HG02798 (cell line): ENCODE results near the gene PDE11A.
"Not testable (repeated sequence)": the region's sequence is repeated elsewhere in the genome, so short reads cannot be mapped to it uniquely, and the experiment has no call there.

ENCODE experiments used
- ATAC-seq: cut with Tn5 transposase; IDR thresholded peaks from one replicate; pipeline ENCODE4 v1.9.1; 2021; ENCODE audit warnings: mild to moderate bottlenecking; ENCODE audit not compliant: unreplicated experiment, poor library complexity

The PDE11A gene

DNA sequence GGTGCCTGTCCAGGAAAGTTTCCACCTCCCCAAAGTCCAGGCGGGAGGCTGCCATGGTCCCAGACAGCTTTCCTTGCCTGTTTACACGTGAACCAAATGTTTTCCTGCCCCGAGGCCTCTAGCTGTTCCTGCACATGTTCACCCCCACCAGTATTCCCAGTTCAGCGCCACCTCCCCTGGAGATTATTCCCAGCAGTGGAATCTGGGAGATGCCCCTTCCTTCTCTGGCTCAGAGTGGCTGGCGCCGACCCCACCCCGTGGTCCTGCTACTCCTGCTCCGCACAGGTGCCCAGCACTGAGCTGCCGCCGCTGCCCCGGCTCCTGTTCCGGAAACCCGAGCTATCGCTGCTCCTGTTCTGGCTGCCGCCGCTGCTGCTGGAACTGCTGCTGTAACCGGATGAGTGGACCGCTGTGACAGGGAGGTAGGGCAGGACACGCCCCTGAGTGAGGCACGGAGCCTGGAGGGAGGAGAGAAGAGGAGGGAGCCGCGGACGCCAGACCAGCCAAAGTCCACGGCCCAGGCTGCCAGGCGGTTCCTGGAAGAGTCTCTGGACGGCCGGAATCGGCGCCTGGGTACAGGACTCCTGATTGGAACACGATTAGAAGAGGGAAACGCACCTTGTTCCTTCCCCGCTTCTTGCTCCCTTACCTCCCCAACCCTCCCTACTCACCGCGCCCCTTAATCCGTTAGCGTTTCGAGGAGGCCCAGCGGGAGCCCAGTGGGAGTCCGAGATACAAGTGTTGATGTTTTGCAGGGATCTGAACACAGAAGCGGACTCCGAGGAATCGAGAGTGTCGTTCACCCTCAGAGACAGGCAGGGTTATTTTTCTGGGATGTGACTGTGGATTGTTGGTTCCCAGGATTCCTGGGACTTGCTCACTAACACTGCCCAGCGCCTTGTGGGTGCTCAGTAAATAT is at the start of gene PDE11A:
PDE11A (minus strand) TSS at position 395 of the 919 bp plus-strand sequence; CDS start at position 55, 340 bp downstream.
- peak; percentile 68 for ATAC-seq

DNA sequence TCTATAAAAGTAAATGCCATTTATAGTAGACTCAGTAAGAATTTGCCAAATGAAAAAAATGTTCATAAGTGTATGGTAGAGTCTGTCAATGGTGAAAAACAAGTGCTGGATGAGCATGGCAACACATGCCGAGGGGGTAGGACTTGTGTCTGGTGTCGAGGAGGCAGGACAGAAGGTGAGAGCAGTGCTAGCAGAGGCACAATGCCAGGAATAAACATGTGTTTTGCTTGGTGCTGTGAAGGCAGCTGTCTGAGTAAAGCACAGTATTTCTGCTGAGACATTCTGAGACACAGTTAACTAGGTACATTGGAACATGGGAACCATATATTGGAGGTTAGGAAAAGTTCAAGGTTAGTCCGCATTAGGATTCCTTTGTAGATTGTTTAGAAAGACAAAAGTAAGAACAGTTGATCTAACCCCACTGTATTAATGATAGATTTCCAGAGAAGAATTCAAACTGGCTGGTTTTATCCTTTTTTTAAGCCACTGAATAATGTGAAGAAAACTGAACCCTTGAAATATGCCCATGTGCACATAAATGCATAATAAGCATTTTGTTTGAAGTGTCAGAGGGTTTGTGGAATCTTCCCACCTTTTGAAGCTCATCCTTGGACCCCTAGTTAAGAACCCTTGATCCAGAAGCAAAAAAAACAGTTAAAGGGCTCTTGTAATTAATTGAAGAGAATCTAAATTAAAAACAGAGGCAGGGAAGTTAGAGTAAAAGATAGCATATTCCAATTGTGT is 46.8 kb upstream of the PDE11A start:
- ATAC-seq, result no peak

DNA sequence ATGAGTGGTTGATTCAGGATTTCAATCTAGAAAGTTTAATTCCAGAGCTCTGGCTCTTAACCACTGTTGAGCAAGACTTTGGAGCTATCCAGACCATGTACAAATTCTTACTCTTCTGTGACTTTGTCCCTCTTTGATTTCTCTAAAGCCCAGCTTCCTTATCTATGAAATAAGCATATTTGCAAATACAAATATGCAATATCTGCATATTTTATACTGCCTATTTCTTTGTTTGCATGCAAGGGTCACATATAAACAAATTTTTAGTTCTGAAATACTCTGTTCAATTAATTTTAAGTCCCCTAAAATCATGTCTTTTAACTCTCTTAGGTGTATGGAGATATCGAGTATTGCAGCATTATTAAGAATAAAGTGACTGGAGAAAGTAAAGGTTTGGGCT is 45.1 kb upstream of the PDE11A start:
- ATAC-seq, result no peak

DNA sequence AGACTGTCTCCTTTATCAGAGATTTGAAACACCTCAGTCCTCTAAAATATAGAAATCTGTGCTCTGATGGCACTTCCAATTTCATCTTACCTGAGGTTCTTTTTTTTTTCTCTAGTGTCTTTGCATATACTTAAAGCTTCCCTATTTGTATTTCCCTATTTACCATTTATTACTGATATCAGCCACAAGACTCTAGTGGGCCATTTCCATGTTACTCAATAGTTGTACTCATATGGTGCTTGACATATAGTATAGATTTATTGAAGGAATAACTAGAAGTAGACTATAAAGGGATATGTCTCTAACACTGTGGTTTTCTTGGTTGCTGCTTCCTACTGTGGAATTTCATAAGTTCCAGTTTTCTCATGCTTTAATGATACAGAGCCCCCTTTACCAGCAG is 42.7 kb upstream of the PDE11A start:
- no peak for ATAC-seq

DNA sequence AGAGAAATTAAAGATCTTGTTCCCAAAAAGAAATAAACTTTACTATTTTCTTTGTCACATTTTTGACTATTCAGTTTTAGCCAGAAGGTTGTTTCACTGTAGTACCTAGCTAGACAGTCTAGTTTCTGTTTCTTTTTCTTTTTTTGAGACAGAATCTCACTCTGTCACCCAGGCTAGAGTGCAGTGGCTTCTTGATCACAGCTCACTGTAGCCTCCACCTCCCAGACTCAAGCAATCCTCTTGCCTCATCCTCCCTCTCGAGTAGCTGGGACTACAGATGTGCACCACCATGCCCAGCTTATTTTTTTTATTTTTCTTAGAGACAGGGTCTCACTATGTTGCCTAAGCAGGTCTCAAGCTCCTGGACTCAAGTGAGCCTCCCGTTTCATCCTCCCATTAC is 41.9 kb upstream of the PDE11A start:
- peak; percentile 54 for ATAC-seq

DNA sequence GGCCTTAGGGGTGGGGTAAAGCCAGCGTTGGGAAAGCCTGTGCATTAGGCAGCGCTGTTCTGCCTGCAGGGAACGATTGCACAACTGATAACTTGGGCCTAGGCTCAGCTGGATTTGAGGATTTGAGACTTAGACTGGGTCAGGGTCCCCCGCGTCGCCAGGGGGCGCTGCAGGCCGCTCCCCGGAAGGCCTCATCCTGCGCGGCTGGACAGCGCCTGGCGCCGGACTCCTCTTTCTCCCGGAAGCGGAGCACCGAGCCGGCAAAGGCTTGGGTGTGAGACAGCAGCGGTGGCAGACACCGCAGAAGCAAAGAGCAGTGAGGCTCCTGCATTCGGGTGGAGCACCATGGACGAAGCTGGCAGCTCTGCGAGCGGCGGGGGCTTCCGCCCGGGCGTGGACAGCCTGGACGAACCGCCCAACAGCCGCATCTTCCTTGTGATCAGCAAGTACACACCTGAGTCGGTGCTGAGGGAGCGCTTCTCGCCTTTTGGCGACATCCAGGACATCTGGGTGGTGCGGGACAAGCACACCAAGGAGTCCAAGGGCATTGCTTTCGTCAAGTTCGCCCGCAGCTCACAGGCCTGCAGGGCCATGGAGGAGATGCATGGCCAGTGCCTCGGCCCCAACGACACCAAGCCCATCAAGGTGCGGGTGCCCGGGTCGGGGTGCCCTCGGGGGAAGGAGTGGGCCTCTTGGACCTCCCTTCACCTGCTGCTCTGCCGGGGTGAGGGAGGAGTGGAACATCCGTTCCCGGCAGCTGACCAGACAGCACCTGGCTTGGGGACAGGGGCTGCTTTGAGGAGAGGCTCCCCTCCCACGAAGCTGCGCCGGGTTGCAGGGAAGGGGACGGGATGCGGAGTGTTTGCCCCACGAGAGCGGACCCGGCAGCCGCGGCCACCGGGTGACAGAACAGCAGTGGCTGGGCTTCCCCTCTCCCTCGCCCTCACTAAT is 39.9 kb upstream of the PDE11A start, which contains the start of gene RBM45:
RBM45 (plus strand) TSS at position 236 of the 951 bp plus-strand sequence; CDS start at position 346, 110 bp downstream.
- ATAC-seq, result peak; percentile 92

DNA sequence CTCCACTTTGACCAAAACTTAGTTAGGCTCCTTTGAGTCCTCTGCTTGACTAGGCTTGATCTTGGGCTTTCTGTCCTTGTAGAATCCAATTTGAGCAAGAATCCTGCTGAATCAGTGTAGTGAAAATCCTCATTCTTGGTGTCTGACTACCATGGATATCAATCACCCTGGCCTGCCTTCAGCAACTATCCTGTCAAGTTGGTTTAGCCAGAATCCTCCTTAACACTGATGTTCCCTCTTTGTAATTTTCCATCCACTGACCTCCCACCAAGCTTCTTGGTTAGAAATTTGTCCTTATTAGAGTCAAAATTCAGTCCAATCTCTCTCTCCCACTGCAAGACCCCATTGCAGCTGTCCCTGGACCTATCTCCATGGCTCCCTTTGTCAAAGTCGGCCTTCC is 39.2 kb upstream of the PDE11A start:
- ATAC-seq, result no peak

DNA sequence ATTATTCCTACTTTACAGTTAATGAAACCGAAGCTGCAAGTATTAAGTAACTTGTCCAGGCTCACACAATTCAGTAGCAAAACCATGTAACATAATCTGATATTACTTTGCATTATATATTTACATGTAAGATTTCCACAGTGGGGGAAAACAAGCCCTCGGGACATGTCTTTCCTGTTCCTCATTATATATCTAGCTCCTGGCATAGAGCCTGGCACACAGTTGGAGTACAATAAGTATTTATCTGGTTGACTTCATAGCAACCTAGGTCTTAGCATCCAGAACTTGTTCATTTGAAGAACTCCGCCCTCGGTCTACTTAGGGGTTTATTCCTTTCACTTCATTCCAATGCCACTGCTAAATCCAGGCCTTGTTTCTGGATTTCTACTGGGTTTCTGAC is 38.1 kb upstream of the PDE11A start:
- no peak for ATAC-seq

DNA sequence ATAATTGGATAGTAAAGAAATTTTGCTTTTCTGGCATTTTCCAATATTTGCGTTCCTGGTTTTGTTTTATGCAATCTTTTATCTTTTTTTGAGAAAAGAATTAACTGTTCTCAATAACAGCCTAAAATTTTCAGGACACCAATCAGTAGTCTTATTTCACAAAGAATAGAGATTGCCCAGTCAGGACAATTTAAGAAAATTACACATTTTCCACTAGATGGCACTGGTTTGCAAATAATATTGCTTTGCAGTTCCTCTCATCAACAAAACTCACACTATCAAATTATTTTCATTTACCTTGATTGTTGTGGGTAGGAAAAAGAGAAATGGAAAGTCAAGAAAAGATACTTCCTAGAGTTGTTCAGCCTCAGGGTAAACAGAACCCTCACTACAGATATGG is 37.2 kb upstream of the PDE11A start:
- ATAC-seq, result no peak

DNA sequence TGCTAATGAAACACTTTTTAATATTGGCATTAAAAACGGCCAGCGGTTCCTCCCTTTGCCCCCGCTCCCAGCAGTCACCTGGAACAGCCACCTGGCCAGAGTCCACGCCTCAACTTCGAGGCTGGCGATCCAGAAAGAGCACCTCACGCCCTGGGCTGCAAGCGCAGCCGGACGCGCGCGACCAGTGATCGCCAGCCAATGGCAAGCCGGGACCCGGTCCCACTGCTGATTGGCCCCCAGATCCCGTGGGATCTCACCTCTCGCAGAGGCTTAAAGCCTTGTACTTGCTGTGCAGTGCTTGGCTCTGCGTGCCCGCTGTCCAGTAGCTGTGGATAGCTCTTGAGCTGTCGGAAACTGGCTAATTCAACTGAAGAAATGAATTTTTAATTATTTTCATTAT is 35.6 kb upstream of the PDE11A start:
- no peak for ATAC-seq

DNA sequence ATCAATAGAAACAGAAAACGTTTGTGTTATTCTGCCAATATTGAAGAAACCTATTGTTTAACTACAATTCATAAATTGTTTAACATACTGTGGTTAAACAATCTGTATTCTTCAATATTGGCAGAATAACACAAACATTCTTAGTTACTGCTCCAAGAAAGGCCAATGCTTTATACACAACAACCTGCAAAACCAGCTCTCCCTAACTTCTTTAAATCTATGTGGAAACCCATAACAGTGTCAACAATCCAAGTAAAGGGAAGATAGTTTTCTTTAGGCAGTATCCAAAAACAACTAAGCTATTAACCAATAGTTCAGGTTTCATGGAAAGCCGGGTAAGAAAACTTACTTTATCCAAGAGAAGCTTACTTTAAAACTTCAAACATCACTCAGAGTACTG is 33.5 kb upstream of the PDE11A start:
- ATAC-seq, result no peak

DNA sequence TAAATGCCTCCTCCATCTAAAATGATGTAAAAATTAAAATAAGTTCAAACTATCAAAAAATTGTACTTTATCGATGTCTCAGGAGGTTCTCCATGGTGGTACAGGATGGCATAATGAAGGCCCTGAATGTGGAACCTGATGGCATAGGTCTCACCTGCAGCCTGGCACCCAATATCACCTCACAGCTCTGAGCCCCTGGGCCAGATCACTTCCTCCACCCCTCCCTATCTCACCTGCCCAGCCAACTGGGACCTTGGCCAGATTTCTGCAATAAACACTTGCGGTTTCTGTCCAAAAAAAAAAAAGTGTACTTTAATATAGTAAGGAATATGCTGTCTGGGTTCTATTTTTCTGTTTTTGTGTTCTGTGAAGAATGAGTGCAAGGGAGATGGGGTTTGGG is 33.0 kb upstream of the PDE11A start:
- ATAC-seq, result no peak

DNA sequence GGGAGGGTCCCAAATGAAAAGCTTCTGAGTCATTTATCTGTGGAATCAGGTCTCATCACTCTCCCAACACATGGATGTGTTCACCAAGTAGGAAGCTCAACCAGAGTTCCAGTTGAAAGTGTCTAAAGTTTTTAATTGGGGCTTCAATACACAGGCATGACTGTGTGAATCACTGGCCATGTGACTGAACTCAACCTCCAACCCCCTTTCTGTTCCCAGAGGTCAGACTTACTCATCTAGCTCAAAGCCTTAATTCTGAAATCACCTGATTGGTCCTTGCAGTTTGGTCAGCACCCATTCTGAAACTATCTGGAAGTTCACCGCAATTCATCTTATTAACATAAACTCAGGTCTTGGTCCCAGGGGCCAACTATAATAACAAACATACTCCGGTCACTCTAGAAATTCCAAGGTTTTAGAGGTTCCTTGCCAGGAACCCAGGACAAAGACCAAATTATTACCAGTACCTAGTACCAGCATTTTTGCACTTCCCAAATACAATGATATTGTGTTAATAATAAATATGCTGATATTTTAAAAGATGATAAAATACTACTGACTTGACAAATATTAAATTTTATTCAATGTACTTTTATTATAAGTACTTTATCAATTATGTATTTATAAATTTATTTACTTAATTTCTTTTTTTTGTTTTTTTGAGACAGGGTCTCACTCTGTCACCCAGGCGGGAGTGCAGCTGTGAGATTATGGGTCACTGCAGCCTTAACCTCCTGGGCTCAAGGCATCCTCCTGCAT is 28.9 kb upstream of the PDE11A start:
- no peak for ATAC-seq

DNA sequence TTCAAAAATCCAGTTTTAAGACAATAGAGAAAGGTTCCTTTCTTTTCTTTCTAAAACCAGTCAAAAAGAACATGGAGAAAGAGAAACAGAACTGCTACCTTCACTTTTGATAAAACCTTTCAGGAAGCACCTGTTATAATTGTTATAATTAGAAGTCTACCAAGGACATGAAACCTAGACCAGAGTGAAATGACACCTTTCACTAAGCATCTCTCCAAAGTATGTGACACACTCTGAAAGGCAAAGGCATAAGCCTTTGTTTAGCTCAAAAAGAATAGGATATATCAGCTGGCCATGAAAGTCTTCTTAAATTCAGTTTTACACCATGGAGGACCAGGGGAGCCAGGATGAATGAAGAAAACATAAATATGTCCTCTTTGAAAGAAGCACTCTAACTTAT is 20.9 kb upstream of the PDE11A start:
- no peak for ATAC-seq

DNA sequence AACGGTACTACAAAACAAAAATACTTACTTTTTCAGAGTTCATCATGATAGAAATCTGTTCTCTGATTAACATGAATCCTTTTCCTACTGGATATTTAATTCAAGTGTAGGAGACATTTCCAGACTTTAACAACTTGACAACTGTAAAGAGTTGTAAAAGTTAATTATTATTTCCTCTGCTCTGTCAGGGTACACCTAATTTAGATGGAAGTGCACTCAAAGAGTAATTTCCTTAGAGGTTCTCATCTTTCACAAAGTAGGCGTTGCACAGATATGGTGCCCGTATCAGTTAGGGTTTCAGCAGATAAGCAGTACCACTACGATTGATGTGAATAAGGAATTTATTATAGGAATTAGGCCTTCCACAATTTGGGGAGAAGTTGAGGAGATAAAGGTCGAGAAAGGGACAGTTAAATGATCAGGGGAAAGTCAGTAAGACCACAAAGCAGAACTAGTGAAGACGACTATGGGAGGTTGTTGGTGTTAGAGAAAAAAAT is 16.2 kb upstream of the PDE11A start:
- no peak for ATAC-seq

DNA sequence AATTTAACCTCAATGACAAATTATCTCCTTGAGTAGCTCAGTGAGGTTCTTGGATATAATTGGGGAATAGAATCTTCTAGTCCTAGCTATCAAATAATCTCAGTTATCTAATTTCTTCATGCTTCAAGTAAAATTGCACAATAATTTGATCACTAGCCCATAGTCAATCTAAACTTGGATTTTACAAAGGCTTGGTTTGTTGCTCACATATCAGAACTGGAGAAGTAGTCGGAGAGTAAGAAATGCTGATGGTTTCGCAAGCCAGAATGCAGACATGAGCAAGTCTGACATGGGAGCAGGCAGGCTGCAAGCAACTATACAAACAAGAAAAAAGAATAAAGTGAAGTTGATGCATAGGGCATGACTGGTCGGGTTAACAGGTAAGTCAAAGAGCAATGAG is 11.7 kb upstream of the PDE11A start:
- no peak for ATAC-seq

DNA sequence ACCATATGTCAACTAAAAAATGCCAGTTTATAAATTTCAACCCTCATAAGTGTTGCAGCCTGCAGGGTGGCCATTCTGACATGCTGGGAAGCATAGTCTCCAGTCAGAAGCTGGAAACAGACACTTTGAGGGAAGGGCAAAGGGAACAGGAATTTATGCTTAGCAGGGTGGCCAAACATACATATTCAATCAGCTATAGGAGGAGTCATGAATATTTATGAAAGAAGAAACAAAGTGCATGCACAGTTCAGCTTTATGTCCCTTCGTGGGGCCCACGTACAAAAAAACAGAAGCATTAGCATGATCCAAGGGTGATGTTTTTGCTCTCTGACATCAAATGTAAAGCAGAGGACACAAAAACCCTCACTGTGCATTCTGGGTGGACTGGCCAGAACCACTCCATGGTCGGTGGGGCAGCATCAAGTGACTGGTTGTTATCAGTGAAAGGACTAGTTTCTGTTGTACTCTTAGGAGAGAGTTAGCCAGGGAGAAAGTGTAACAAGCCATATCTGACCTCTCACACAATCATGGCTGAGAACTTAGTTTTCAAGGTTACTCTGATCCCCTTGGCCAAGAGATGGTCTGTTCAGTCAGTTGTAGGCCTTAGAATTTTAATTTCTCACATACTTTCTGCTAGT is 9.9 kb upstream of the PDE11A start:
- no peak for ATAC-seq

DNA sequence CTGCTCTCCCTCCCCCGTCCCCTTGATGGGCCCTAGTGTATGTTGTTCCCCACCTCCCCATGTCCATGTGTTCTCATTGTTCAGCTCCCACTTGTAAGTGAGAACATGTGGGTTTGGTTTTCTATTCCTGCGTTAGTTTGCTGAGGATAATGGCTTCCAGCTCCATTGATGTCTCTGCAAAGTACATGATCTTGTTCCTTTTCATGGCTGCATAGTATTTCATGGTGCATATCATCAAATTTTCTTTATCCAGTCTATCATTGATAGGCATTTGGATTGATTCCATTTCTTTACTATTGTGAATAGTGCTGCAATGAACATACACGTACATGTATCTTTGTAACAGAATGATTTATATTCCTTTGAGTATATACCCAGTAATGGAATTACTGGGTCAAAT is 6.7 kb upstream of the PDE11A start:
- ATAC-seq, result not testable (repeated sequence)

DNA sequence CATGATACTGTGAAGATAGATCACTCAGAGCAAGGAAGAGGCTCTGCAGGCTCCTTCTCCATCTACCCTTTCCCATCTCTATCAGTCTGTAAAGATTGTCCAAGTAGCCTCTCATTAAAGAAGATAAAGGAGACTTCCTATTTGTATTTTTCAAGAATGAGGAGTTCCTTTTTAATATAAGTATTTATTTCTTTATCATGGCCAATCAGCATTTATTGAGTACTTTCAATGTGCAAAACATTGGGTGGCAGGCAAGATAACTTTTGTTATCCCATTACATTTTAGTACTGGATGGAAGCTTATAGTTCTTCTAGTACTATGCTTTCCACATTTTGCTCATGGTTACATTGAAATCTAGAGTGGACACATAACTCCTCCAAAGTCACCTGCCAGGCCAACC is 3.6 kb upstream of the PDE11A start:
- ATAC-seq, result no peak
